ENCODE results near the gene C9orf50. TPM values are rescaled to one million over a fixed set of nuclear protein-coding genes. Genes with fewer than 3 reads are reported as not detected.

The C9orf50 gene
- total RNA-seq, 4 donors from 2014 or later, result not detected

- TF ChIP-seq CTCF (IDR thresholded peaks at IDR 0.05; ENCODE audit: low read depth), result no peak
Measured at GRCh38 chr9:129635099-129636065, 14.5 kb upstream of the C9orf50 start.

GRCh38 chr9:129633848-129634247 lies 12.9 kb upstream of the C9orf50 start:
- no peak for TF ChIP-seq CTCF (IDR thresholded peaks at IDR 0.05; ENCODE audit: low read depth)

- no peak for TF ChIP-seq CTCF (IDR thresholded peaks at IDR 0.05; ENCODE audit: low read depth)
Measured at GRCh38 chr9:129633207-129633606, 12.3 kb upstream of the C9orf50 start.

- no peak for TF ChIP-seq CTCF (IDR thresholded peaks at IDR 0.05; ENCODE audit: low read depth)
Measured at GRCh38 chr9:129632460-129632859, 11.6 kb upstream of the C9orf50 start.

GRCh38 chr9:129631674-129632129 lies 10.8 kb upstream of the C9orf50 start:
- no peak for TF ChIP-seq CTCF (IDR thresholded peaks at IDR 0.05; ENCODE audit: low read depth)

GRCh38 chr9:129630967-129631673 lies 10.2 kb upstream of the C9orf50 start:
- TF ChIP-seq CTCF (IDR thresholded peaks at IDR 0.05; ENCODE audit: low read depth), result no peak

GRCh38 chr9:129629251-129629820 lies 8.4 kb upstream of the C9orf50 start:
- TF ChIP-seq CTCF (IDR thresholded peaks at IDR 0.05; ENCODE audit: low read depth), result no peak

All from subcutaneous adipose tissue (tissue), 4 donors.